GM19324 (cell line): ENCODE measurements around the gene DISP3.

ENCODE experiments used
- ATAC-seq: cut with Tn5 transposase; IDR thresholded peaks from one replicate; pipeline ENCODE4 v1.9.1; 2021; ENCODE audit warnings: mild to moderate bottlenecking, moderate library complexity; ENCODE audit not compliant: unreplicated experiment, low FRiP score

Gene DISP3

DNA sequence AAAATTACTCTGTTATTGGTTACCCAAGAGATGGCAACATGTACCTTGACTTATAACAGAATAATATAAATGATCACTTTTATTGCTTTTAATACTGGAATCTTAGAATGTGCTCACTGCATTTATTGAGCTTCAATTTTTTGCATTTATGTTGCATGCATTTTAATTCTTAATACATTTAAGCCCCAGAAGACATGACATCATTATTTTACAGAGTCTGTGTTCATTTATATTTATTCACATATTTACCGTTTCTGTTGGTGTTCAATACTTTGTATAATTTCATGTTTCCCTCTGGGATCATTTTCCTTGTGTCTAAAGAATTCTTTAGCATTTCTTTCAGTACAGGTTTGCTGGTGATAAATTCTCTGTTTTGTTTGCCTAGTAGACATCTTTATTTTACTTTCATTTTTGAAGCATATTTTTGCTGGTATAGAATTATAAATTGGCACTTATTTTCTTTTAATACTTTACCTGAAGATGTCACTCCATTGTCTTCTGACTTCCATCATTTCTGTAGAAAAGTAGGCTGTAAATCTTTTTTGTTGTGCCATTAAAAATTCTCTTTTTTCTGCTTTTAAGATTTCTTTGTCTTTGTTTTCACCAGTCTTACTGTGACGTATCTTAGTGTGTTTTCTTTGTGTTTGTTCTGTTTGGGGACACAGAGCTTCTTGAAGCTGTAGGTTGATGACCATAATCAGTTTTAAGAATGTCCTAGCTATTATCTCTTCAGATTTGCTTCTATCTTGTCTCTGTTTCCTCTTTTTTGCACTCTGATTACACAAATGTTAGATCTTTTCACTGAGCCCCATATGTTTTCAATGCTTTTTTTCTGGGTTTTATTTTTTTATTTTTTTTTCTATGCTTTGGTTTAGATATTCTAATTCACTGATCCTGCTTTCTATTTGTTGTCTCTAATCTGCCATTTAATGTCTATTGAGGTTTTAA is 26.9 kb downstream of the DISP3 start:
- no peak for ATAC-seq

DNA sequence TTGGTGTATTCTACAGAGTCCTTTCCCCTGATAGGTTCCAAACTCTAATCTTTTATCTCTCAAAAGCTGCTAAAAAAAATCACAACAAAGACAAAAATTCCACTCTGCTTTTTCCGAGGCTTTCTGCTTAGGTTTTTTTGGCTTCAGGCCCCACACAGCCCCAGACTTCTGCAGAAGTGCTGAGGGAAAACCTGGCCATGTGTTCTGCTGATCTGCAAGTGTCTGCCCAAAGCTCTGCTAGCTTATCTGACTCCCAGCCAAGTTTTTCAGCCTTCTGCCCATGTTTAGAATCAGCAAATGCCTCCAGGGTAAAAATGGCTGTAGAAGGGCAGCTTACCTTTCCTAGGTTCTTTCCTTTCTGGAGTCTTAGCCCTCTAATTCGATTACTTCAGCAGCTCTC is 28.4 kb downstream of the DISP3 start:
- ATAC-seq = no peak

DNA sequence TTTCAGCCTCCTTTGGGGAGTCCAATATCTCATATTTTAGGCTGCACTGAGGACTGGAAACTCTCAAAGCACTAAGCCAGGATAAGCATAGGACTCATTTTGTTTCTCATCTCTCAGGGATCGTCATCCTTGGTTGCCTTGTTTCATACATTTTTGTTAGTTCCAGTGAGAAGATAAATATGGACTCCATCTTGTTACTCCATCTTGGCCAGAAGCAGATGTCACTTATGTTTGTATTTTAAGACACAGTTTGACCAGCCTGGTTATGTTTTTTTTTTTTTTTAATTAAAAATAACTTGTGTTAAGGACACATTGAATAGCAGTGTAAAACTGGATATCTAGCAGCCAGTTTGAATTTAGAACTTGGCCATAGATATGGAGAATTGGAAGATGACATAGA is 34.7 kb downstream of the DISP3 start:
- ATAC-seq = no peak

DNA sequence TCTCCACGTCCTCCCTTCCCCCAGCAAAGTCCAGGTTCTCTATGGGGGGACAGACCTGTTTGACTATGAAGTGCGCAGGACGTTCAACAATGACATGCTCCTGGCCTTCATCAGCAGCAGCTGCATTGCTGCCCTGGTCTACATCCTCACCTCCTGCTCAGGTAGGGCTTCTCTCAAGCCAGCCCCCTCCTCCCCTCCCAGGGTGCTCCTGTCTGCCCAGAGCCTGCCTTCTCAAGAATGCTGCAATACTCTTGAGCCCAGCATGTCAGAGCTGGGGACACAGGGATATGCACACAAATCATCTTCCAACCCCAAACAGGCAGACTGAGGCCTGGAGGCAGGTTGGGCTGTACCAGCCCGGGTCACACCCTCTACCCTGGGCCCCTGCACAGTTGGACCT is 35.4 kb downstream of the DISP3 start:
- ATAC-seq = no peak

DNA sequence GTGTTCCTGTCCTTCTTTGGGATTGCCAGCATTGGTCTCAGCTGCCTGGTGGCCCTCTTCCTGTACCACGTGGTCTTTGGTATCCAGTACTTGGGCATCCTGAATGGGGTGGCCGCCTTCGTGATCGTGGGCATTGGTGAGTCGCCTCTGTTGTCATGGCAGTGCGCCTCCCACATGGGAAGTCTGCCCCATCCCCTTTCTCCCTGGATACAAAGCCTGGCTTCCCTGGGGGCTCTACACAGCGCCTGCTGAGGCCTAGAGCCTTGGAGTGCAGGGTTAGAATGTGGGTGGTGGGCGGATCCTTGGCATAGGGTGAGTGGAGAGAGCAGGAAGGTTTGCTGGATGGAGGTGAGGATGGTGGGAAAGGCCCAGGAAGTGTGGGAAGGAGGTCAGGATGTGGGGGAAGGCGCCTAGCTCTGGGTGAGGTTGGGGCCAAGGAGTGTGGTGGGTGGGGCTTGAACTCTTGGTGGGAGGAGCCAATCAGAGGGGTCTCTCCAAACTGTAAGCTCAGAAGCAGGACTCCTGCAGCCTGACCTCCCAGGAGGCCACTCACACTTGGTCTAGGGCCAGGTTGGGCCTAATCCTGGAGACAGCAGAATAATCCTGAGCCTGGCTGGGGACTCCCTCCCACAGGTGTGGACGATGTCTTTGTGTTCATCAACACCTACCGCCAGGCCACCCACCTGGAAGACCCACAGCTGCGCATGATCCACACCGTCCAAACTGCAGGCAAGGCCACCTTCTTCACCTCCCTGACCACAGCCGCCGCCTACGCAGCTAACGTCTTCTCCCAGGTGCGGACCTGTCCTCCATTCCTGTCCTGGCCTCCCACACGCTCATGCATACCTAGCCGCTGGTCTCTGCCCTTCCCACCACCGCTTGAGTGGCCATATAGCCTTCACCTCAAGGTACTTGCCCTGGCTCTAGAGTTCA is 36.7 kb downstream of the DISP3 start:
- no peak for ATAC-seq

DNA sequence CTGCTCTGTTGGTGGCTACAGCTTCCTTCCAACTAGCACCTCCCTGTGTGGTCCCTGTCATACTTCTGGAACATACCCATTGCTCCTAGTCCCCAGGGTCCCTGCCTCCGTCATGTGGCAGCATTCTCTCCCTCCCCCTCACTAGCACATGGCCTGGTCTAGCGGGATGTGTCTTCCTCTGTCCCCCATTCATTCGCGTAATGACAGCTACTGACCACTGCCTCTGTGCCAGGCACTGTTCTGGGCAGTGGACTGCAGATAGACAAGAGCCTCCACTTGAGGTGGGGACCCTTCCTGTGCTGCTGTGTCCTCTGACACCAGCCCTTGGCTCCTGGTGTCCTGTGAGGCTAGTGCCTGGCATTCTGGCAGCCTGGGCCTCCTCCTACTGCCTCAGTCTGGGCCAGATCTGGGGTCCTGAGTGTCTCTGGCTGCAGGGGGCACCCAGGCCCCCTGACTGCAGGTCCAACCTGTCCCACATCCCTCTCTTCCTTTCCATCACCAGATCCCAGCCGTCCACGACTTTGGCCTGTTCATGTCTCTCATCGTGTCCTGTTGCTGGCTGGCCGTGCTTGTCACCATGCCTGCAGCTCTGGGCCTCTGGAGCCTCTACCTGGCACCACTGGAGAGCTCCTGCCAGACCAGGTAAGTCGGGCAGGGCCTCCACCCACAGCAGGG is 38.1 kb downstream of the DISP3 start:
- no peak for ATAC-seq

DNA sequence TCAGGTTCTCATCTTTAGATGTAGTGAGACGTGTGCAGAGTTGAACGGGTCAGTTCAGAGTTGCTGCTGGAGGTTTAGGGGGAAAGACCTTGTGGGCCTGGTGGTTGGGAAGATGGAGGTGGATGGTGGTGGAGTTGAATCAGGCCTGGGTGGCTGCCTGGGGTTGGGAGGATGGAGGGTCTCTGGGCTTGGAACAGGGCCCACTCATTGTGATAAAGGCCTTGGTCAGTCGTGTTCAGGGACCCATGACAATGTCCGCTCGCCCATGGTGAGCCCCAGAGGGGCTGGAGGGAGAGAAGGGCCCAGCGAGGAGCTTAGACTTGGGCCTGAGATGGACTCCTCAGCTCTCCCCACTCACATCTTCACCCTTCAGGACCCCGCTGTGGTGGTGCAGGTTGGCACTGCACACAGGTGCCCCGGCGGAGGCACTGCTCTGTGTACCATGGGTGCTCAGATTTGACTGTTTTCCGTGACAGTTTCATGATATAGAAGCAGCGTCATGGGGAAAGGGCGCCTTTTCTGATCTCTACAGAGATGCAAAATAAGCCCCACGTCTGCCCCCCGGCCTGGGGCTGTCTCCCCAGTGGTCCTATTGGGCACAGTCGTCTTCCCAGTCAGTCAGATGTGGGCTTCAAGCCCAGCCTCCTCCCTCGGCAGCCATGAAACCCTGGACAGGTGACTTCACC is 39.2 kb downstream of the DISP3 start:
- no peak for ATAC-seq

DNA sequence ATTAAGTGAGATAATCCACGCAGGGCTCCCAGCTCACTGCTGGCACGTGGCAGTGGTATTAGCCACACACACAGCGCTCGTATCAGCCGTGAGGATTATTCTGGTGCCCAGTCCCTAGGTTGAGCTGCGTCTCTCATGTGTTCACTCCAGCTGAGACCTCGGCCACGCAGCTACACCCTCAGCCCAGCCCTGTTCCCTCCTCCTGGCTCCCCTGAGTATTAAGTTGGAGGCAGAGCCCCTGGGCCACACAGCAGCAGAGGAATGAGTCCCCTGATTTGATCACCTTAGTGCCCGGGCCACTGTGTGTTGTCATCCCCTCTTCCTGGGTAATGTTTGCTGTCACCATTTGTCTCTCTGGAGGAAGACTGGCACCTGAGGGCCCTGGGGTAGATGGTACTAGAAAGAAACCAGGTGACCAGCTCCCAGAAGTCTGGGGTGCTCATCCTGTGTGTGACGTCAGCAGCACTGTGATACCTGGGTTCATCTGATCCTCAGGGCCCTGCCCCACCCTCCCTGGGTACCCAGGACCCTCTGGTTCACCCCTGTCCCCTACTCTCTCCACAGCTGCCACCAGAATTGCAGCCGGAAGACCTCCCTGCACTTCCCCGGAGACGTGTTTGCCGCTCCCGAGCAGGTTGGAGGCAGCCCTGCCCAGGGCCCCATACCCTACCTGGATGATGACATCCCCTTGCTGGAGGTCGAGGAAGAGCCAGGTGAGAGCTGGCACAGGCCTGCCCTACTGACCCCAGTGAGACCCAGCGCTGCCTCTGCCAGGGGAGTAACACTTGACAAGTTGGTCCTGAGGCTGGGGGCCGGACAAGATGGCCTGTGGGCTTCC is 40.1 kb downstream of the DISP3 start:
- ATAC-seq = no peak

DNA sequence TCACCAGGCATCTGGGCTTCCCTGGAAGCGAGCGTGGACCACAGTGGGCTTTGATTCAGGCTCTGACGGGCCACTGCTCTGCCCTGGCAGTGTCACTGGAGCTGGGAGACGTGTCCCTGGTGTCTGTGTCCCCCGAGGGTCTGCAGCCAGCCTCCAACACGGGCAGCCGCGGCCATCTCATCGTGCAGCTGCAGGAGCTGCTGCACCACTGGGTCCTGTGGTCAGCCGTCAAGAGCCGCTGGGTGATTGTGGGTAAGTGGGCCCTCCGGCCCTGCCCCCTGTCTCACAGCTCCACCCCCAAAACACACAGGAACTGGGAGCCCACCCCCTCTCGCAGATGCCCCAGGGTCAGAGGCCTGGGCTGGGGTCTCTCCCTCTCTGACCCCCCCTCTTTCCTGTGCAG is 40.7 kb downstream of the DISP3 start:
- no peak for ATAC-seq

DNA sequence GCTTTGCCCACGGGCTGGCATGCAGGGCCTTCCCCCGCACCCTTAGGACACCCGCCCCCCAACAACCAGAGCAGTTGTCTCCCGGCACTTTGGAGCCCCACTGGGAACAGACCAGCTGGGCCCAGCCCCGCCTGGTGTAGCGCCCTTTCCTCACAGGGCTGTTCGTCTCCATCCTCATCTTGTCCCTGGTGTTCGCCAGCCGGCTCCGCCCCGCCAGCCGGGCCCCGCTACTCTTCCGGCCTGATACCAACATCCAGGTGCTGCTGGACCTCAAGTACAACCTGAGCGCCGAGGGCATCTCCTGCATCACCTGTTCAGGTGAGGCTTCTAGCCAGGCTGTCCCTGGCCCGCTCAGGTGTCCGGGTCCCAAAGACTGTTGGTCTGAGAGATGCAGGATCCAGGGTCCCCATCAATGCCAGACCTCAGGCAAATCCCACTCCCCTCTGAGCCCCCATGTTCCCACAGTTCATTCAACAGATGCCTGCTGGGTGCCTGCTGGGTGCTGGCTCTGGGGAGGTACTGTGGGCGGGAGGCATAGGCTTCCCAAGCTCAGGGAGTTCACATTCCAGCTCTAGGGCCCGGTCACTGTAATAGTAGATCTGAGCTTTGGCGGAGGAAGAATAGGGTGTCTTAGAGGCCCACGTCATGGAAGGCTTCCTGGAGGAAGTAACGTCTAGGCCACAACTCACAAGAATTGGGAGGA is 41.7 kb downstream of the DISP3 start:
- ATAC-seq = no peak

DNA sequence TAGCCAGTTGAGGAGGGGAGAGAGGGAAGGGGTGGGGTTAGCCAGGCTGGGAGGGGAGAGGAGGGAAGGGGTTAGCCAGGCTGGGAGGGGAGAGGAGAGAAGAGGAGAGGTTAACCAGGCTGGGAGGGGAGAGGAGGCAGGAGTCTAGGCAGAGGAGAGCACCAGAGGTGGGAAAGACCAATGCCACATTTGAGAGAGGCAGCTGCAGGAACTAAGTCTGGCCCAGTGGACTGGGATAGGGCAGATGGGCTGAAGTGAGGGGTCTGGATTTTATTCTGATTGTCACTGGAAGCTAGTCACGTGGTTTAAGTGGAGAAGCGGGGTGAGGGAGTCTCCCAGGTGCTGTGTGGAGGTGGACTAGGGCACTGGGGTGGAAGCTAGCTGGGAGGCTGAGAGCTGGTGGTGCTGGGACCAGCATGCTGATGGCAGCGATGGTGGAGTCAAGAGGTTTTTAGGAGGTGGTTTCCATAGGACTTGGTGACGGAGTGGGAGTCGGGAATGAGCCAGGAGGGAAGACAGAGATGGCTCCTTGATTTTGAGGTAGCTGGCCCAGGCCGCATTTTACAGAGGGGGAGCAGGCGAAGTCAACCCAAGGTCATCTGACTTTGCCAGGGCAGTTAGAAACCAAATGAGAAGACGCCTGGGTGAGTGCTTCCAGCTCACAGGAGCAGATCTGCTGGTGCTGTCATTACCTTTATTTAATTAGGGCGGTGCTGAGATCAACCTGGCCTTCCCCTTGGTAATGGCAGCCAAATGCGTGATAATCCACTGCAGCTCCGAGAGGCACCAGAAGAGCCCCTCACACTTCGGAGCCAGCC is 42.8 kb downstream of the DISP3 start:
- no peak for ATAC-seq

DNA sequence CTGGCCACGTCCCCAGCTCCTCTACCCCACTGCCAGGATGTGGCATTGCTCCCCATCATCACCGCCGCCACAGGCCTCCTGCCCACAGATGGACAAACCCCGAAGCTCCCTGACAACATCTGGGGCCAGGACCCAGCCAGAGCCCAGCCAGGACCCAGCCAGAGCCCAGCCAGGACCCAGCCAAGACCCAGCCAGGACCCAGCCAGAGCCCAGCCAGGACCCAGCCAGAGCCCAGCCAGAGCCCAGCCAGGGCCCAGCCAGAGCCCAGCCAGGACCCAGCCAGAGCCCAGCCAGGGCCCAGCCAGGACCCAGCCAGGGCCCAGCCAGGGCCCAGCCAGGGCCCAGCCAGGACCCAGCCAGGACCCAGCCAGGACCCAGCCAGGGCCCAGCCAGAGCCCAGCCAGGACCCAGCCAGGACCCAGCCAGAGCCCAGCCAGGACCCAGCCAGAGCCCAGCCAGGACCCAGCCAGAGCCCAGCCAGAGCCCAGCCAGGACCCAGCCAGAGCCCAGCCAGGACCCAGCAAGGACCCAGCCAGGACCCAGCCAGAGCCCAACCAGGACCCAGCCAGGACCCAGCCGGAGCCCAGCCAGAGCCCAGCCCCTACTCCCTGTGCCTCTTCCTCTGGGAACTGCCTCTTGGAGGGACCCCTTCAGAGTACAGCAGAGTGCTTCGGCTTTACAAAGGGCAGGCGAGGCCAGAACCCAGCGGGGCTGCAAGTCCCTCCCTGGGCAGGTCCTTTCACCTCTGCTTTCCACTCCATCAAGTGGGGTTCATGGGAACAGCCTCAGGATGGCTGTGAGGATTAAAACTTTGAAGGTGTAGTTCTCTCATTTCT is 43.7 kb downstream of the DISP3 start:
- ATAC-seq = no peak

DNA sequence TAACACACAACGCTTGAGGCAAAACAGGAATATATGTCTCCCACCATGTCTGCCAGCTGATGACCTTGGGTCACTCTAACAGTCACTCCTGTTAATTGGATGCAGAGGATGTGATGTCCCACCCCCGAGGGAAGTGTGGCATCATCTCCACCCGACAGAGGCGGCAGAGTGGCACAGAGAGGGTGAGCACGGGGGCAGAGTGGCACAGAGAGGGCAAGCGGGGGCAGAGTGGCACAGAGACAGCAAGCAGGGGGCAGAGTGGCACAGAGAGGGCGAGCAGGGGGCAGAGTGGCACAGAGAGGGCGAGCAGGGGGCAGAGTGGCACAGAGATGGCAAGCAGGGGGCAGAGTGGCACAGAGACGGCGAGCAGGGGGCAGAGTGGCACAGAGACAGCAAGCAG is 44.3 kb downstream of the DISP3 start:
- ATAC-seq = no peak

DNA sequence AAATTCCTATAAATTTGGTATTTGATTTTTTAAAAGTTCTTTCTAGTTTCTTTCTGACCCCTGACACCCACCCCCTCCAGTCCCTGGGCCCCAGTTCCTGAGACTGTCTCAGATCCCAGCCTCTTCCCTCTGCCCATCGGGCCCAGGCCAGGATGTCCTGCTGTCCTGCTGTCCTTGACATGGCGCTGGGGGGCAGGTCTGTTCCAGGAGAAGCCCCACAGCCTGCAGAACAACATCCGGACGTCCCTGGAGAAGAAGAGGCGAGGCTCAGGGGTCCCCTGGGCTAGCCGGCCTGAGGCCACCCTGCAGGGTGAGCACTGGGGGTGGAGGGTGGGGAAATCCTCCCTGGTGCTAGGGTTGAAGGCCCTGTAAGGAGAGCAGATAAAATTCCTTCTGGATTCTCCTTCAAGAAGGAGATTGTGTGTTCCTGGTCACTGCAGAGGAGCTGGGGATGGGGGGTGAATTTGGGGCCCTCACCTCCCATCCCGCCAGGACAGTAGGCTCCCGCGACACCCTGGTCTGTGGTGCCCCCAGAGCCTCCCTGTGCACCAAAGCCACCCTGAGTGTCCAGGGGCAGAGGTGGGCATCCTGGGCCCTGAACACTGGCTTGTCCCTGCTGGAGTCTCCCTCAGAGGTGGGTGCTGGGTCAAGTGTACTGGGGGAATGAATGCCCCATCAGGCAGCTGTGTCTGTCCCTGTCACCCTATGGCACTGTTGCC is 45.0 kb downstream of the DISP3 start:
- no peak for ATAC-seq

DNA sequence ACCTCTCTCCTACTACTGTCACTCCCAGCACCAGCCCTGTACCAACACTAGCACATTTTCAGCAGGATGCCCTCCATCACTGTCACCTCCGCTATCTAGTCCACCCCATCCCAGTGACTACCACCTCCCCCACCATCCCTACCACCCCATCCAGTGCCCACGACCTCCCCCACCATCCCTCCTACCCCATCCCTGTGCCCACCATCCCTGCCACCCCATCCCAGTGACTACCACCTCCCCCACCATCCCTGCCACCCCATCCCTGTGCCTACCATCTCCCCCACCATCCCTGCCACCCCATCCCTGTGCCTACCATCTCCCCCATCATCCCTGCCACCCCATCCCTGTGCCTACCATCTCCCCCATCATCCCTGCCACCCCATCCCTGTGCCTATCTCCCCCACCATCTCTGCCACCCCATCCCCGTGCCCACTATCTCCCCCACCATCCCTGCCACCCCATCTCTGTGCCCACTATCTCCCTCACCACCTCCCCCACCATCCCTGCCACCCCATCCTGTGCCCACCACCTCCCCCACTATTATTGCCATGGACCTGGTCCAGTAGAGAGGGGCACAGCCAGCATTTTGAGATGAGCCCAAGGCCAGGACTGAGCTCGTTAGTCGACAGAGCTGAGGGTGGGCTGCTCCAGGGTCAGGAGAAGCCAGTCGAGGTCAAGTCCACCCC is 45.7 kb downstream of the DISP3 start:
- no peak for ATAC-seq

DNA sequence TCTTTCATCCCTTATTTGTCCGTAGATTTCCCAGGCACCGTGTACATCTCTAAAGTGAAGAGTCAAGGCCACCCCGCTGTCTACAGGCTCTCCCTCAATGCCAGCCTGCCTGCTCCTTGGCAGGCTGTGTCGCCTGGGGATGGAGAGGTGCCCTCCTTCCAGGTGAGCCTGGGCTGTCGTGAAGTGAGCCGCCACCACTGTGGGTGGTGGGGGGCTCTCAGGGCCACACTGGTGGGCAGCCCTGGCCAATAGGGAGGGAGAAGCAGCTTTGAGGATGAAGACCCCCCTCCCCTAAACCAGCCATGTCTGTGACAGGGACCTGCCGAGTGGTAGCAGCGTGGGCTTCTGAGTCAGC is 46.2 kb downstream of the DISP3 start:
- no peak for ATAC-seq
